Duodenal mucosa (tissue), 2 donors: ENCODE measurements around the gene TMEM117.

Experiments used
- H3K27ac ChIP-seq: one replicate; pipeline ENCODE4 v1.7.0; 2013; ENCODE audit warnings: low read depth, low read length
- H3K27me3 ChIP-seq, 2 donors: one replicate each; pipeline ENCODE4 v1.7.0; 2013; ENCODE audit warnings: low read length in 2 of 2, control low read depth in 1 of 2; ENCODE audit not compliant: insufficient read depth in 2 of 2, control insufficient read depth in 1 of 2
- H3K36me3 ChIP-seq, 2 donors: one replicate each; pipeline ENCODE4 v1.7.0; 2013; ENCODE audit warnings: low read length in 2 of 2, control low read depth in 1 of 2; ENCODE audit not compliant: insufficient read depth in 2 of 2, control insufficient read depth in 1 of 2
- H3K4me1 ChIP-seq, 2 donors: one replicate each; pipeline ENCODE4 v1.7.0; 2013; ENCODE audit warnings: low read length in 2 of 2, control low read depth in 1 of 2; ENCODE audit not compliant: insufficient read depth in 2 of 2, control insufficient read depth in 1 of 2
- H3K4me3 ChIP-seq, 2 donors: one replicate each; pipeline ENCODE4 v1.7.0; 2013; ENCODE audit warnings: low read length in 2 of 2, low read depth in 1 of 2
- H3K9ac ChIP-seq, 2 donors: one replicate each; pipeline ENCODE4 v1.7.0; 2013; ENCODE audit warnings: low read length in 2 of 2, low read depth in 1 of 2
- H3K9me3 ChIP-seq, 2 donors: one replicate each; pipeline ENCODE4 v1.7.0; 2013; ENCODE audit warnings: low read length in 2 of 2, control low read depth in 1 of 2; ENCODE audit not compliant: control insufficient read depth in 1 of 2

The TMEM117 gene

GRCh38 chr12:43935581-43935980, 99.7 kb downstream of the TMEM117 start:
- H3K27me3 ChIP-seq = no peaks in the 10 kb centered on the region
- H3K9ac ChIP-seq = no peak overlapping the region
- no peaks in the 10 kb centered on the region for H3K4me1 ChIP-seq
- peaks cover 4 to 12% of the 10 kb centered on the region in 2 donors for H3K9me3 ChIP-seq
- no peak overlapping the region for H3K27ac ChIP-seq
- H3K4me3 ChIP-seq = no peak overlapping the region
- no peaks in the 10 kb centered on the region for H3K36me3 ChIP-seq

GRCh38 chr12:43937947-43938346, 102.1 kb downstream of the TMEM117 start:
- H3K36me3 ChIP-seq = no peaks in the 10 kb centered on the region
- H3K4me1 ChIP-seq = no peaks in the 10 kb centered on the region
- H3K9me3 ChIP-seq = no peaks in the 10 kb centered on the region
- H3K4me3 ChIP-seq = no peak overlapping the region
- H3K27me3 ChIP-seq = no peaks in the 10 kb centered on the region
- no peak overlapping the region for H3K27ac ChIP-seq
- H3K9ac ChIP-seq = no peak overlapping the region

GRCh38 chr12:43942379-43942778, 106.5 kb downstream of the TMEM117 start:
- Histone ChIP-seq H3K4me3 (no peak overlapping the region), H3K9me3 (no peaks in the 10 kb centered on the region), H3K27me3 (no peaks in the 10 kb centered on the region), H3K4me1 (no peaks in the 10 kb centered on the region), H3K36me3 (peaks cover 0 to 7% of the 10 kb centered on the region in 2 donors), H3K9ac (no peak overlapping the region), H3K27ac (no peak overlapping the region)

- Histone ChIP-seq H3K27ac (no peak overlapping the region), H3K27me3 (no peaks in the 10 kb centered on the region), H3K9me3 (no peaks in the 10 kb centered on the region), H3K9ac (no peak overlapping the region), H3K36me3 (peaks cover 0 to 7% of the 10 kb centered on the region in 2 donors), H3K4me1 (no peaks in the 10 kb centered on the region), H3K4me3 (no peak overlapping the region)
Measured at GRCh38 chr12:43945983-43946382, 110.1 kb downstream of the TMEM117 start.

GRCh38 chr12:43951286-43951685, 115.4 kb downstream of the TMEM117 start:
- Histone ChIP-seq H3K36me3 (peaks cover 0 to 7% of the 10 kb centered on the region in 2 donors), H3K27me3 (no peaks in the 10 kb centered on the region), H3K4me1 (no peaks in the 10 kb centered on the region), H3K9ac (no peak overlapping the region), H3K27ac (no peak overlapping the region), H3K9me3 (peaks cover 0 to 2% of the 10 kb centered on the region in 2 donors), H3K4me3 (no peak overlapping the region)

GRCh38 chr12:43957732-43958372, 122.0 kb downstream of the TMEM117 start:
- no peaks in the 10 kb centered on the region for H3K27me3 ChIP-seq
- no peak overlapping the region for H3K27ac ChIP-seq
- no peaks in the 10 kb centered on the region for H3K36me3 ChIP-seq
- H3K9me3 ChIP-seq = no peaks in the 10 kb centered on the region
- no peaks in the 10 kb centered on the region for H3K4me1 ChIP-seq
- no peak overlapping the region for H3K4me3 ChIP-seq
- no peak overlapping the region for H3K9ac ChIP-seq

- no peak overlapping the region for H3K27ac ChIP-seq
- H3K4me3 ChIP-seq = no peak overlapping the region
- no peaks in the 10 kb centered on the region for H3K27me3 ChIP-seq
- H3K36me3 ChIP-seq = no peaks in the 10 kb centered on the region
- peaks cover 0 to 5% of the 10 kb centered on the region in 2 donors for H3K9me3 ChIP-seq
- H3K4me1 ChIP-seq = no peaks in the 10 kb centered on the region
- no peak overlapping the region for H3K9ac ChIP-seq
Measured at GRCh38 chr12:43964033-43964432, 128.2 kb downstream of the TMEM117 start.

GRCh38 chr12:43964961-43965360, 129.1 kb downstream of the TMEM117 start:
- no peaks in the 10 kb centered on the region for H3K4me1 ChIP-seq

GRCh38 chr12:43965899-43966298, 130.0 kb downstream of the TMEM117 start:
- Histone ChIP-seq H3K27ac (no peak overlapping the region), H3K36me3 (no peaks in the 10 kb centered on the region), H3K9ac (no peak overlapping the region), H3K9me3 (peaks cover 0 to 5% of the 10 kb centered on the region in 2 donors), H3K27me3 (no peaks in the 10 kb centered on the region), H3K4me3 (no peak overlapping the region), H3K4me1 (no peaks in the 10 kb centered on the region)

More at GRCh38 chr12:43964961-43965360, 129.1 kb downstream of the TMEM117 start:
- no peak overlapping the region for H3K4me3 ChIP-seq
- H3K9me3 ChIP-seq = peaks cover 0 to 5% of the 10 kb centered on the region in 2 donors
- H3K27ac ChIP-seq = no peak overlapping the region
- H3K9ac ChIP-seq = no peak overlapping the region
- H3K27me3 ChIP-seq = no peaks in the 10 kb centered on the region
- no peaks in the 10 kb centered on the region for H3K36me3 ChIP-seq

GRCh38 chr12:43968736-43969135, 132.9 kb downstream of the TMEM117 start:
- Histone ChIP-seq H3K9ac (no peak overlapping the region), H3K27ac (no peak overlapping the region), H3K4me1 (no peaks in the 10 kb centered on the region), H3K36me3 (no peaks in the 10 kb centered on the region), H3K4me3 (no peak overlapping the region), H3K27me3 (no peaks in the 10 kb centered on the region), H3K9me3 (peaks cover 0 to 5% of the 10 kb centered on the region in 2 donors)
